Esophagus muscularis mucosa (tissue), 4 donors: ENCODE results near the gene RYR1. TPM values are rescaled to one million over a fixed set of nuclear protein-coding genes. Genes with fewer than 3 reads are reported as not detected.

Experiments used
- DNase-seq: peaks from one replicate; pipeline ENCODE4 v3.0.0-alpha.2; 2017; ENCODE audit errors: extremely low spot score
- H3K27ac ChIP-seq, 4 donors: fragments of 200-600 bp; sonication (generic); replicated peaks in 1 of 4; 1 replicate in 3 of 4; 2 replicates in 1 of 4; pipeline ENCODE4 v1.5.1; 2016 to 2019; ENCODE audit warnings: mild to moderate bottlenecking in 1 of 4
- H3K27me3 ChIP-seq, 4 donors: fragments of 200-600 bp; sonication (generic); one replicate each; pipeline versions ENCODE4 v1.5.1 to v1.6.0; 2016 to 2019
- H3K36me3 ChIP-seq, 4 donors: fragments of 200-600 bp; sonication (generic); one replicate each; pipeline ENCODE4 v1.5.1; 2016 to 2019
- H3K4me1 ChIP-seq, 4 donors: fragments of 200-600 bp; sonication (generic); one replicate each; pipeline ENCODE4 v1.5.1; 2016 to 2019
- H3K4me3 ChIP-seq, 4 donors: fragments of 200-600 bp; sonication (generic); 1 replicate in 2 of 4; 2 replicates in 2 of 4; pipeline ENCODE4 v1.5.1; 2016 to 2019; ENCODE audit warnings: mild to moderate bottlenecking in 4 of 4, moderate library complexity in 1 of 4
- H3K9me3 ChIP-seq, 4 donors: fragments of 200-600 bp; sonication (generic); 1 replicate in 3 of 4; 2 replicates in 1 of 4; pipeline ENCODE4 v1.5.1; 2016 to 2019
- CTCF ChIP-seq, 3 experiments: fragments of 200-600 bp in 2 of 3; fragments of 450-650 bp in 1 of 3; sonication (generic) in 2 of 3; IDR thresholded peaks; one replicate each; pipeline ENCODE4 v1.5.1; 2017 to 2019; ENCODE audit warnings: antibody characterized with exemption in 3 of 3, mild to moderate bottlenecking in 2 of 3, moderate library complexity in 1 of 3
- EP300 ChIP-seq: sonication (generic); formaldehyde crosslinking; IDR thresholded peaks from one replicate; pipeline ENCODE4 v1.6.1; 2017; ENCODE audit warnings: antibody characterized with exemption
- POLR2A ChIP-seq: fragments of 450-650 bp; IDR thresholded peaks from one replicate; pipeline ENCODE4 v1.6.1; 2017; ENCODE audit warnings: antibody characterized with exemption, moderate library complexity, mild to moderate bottlenecking, low read depth
- POLR2AphosphoS5 ChIP-seq, 2 donors: sonication (generic); formaldehyde crosslinking; IDR thresholded peaks; one replicate each; pipeline ENCODE4 v1.6.1; 2017; ENCODE audit warnings: antibody characterized with exemption in 2 of 2
- WGBS: methylation state at CpG from one replicate; pipeline ENCODE4 v1.1.5; 2018; 5-methylcytosine and 5-hydroxymethylcytosine counted together
- intact Hi-C: fragments of 100-400 bp; cut with DNase I; formaldehyde crosslinking; loops from one replicate; pipeline ENCODE4 v1.15.1; 2023
- total RNA-seq, 4 donors: library from RNA; depleted of rRNA; stranded (reverse); fragments of >200 nt; gene quantifications; one replicate each; pipeline versions ENCODE4 v1.1.0 to v1.2.1, GENCODE V29; 2016

Gene RYR1
- total RNA-seq, 4 donors from 2014 or later, result 0.99 to 4.0 (median 2.7) TPM

- no peaks in the 10 kb centered on the region for H3K9me3 ChIP-seq
- TF ChIP-seq POLR2A (no peak), EP300 (no peak), POLR2AphosphoS5 (IDR thresholded peaks at IDR 0.05) (no peak), CTCF (IDR thresholded peaks at IDR 0.05) (no peak)
- no peaks in the 10 kb centered on the region for H3K36me3 ChIP-seq
- peaks cover 0 to 33% (median 0%) of the 10 kb centered on the region in 4 donors for H3K27me3 ChIP-seq
- H3K4me3 ChIP-seq, result no peak overlapping the region
- H3K27ac ChIP-seq, result no peak overlapping the region
- no peak for DNase-seq
- H3K4me1 ChIP-seq, result no peaks in the 10 kb centered on the region
- WGBS, result 89% methylated on average over 5 of the region's 7 CpGs
- intact Hi-C loops, result no loop called here
These were observed 92.9 kb downstream of the RYR1 start for GRCh38 chr19:38526430-38526829.

- Histone ChIP-seq H3K27ac (no peak overlapping the region), H3K36me3 (no peaks in the 10 kb centered on the region), H3K4me1 (no peaks in the 10 kb centered on the region), H3K27me3 (peaks cover 0 to 33% (median 0%) of the 10 kb centered on the region in 4 donors), H3K9me3 (no peaks in the 10 kb centered on the region), H3K4me3 (no peak overlapping the region)
- TF ChIP-seq EP300, result no peak
- 55% methylated on average over 16 of the region's 32 CpGs for WGBS
- intact Hi-C loops, result no loop called here
- DNase-seq, result no peak
These were observed 94.1 kb downstream of the RYR1 start for GRCh38 chr19:38527466-38528136.

- no peak for DNase-seq
- whole genome bisulfite sequencing, result 73% methylated on average over 20 of the region's 24 CpGs
- Histone ChIP-seq H3K27me3 (peaks cover 0 to 33% (median 0%) of the 10 kb centered on the region in 4 donors), H3K4me3 (no peak overlapping the region), H3K4me1 (no peaks in the 10 kb centered on the region), H3K9me3 (no peaks in the 10 kb centered on the region), H3K27ac (no peak overlapping the region), H3K36me3 (no peaks in the 10 kb centered on the region)
- TF ChIP-seq EP300, result no peak
- TF ChIP-seq POLR2A, result no peak
- no peak for TF ChIP-seq POLR2AphosphoS5 (IDR thresholded peaks at IDR 0.05)
- TF ChIP-seq CTCF (IDR thresholded peaks at IDR 0.05), result no peak
- intact Hi-C loops, result no loop called here
These were observed 94.8 kb downstream of the RYR1 start for GRCh38 chr19:38528213-38528755.

GRCh38 chr19:38528931-38529330, 95.4 kb downstream of the RYR1 start:
- no peak overlapping the region for H3K4me3 ChIP-seq
- WGBS, result 80% methylated on average over 6 of the region's 6 CpGs
- H3K36me3 ChIP-seq, result no peaks in the 10 kb centered on the region
- intact Hi-C loops, result no loop called here
- H3K9me3 ChIP-seq, result no peaks in the 10 kb centered on the region
- TF ChIP-seq CTCF (IDR thresholded peaks at IDR 0.05) (no peak), EP300 (no peak), POLR2A (no peak), POLR2AphosphoS5 (IDR thresholded peaks at IDR 0.05) (no peak)
- H3K27ac ChIP-seq, result no peak overlapping the region
- no peaks in the 10 kb centered on the region for H3K4me1 ChIP-seq
- DNase-seq, result no peak
- H3K27me3 ChIP-seq, result peaks cover 0 to 33% (median 0%) of the 10 kb centered on the region in 4 donors

GRCh38 chr19:38531515-38531914, 98.0 kb downstream of the RYR1 start:
- intact Hi-C loops, result no loop called here
- TF ChIP-seq POLR2AphosphoS5 (IDR thresholded peaks at IDR 0.05), result no peak
- no peak for TF ChIP-seq POLR2A
- TF ChIP-seq EP300, result no peak
- no peak for TF ChIP-seq CTCF (IDR thresholded peaks at IDR 0.05)
- no peak overlapping the region for H3K4me3 ChIP-seq
- 60% methylated on average over 2 of the region's 2 CpGs for WGBS
- DNase-seq, result no peak
- peaks cover 0 to 26% (median 0%) of the 10 kb centered on the region in 4 donors for H3K27me3 ChIP-seq
- H3K4me1 ChIP-seq, result no peaks in the 10 kb centered on the region
- H3K36me3 ChIP-seq, result peaks cover 0 to 8% (median 0%) of the 10 kb centered on the region in 4 donors
- peaks cover 0 to 20% (median 17%) of the 10 kb centered on the region in 4 donors for H3K9me3 ChIP-seq
- H3K27ac ChIP-seq, result no peak overlapping the region
